ENCODE measurements around the gene LRRC2.

- TF ChIP-seq POLR2A (IDR thresholded peaks at IDR 0.05) (no peak), CTCF (IDR thresholded peaks at IDR 0.05) (no peak), EP300 (IDR thresholded peaks at IDR 0.05) (no peak)
Observed at GRCh38 chr3:46471371-46471914, 94.7 kb downstream of the LRRC2 start.
